ENCODE measurements around the gene USP5. TPM values are rescaled to one million over a fixed set of nuclear protein-coding genes. Genes with fewer than 3 reads are reported as not detected.

Gene USP5
- total RNA-seq, 1 donor from 2014 or later = 110 TPM

- ATAC-seq (ENCODE audit: low read depth) (no peak), DNase-seq (no peak)
- H3K27ac Mint-ChIP-seq = no peak overlapping the region
- ChIA-PET POLR2A (no interaction called here), CTCF (no interaction called here)
- no peaks in the 10 kb centered on the region for H3K36me3 Mint-ChIP-seq (ENCODE audit: low read depth)
- peaks cover 16% of the 10 kb centered on the region for H3K4me1 Mint-ChIP-seq
- H3K27me3 Mint-ChIP-seq = peaks cover 31% of the 10 kb centered on the region
- H3K9me3 Mint-ChIP-seq = no peaks in the 10 kb centered on the region
- intact Hi-C loops (cut with micrococcal nuclease) = no loop called here
- no peak for TF ChIP-seq CTCF (IDR thresholded peaks at IDR 0.05)
- no peak overlapping the region for H3K4me3 Mint-ChIP-seq
Measured at GRCh38 chr12:6819106-6820030, 32.6 kb upstream of the USP5 start.

- Mint-ChIP-seq H3K4me3 (no peak overlapping the region), H3K4me1 (peaks cover 16% of the 10 kb centered on the region), H3K27ac (no peak overlapping the region), H3K36me3 (ENCODE audit: low read depth) (no peaks in the 10 kb centered on the region), H3K9me3 (no peaks in the 10 kb centered on the region), H3K27me3 (peaks cover 38% of the 10 kb centered on the region)
- no peak for DNase-seq
- TF ChIP-seq CTCF (IDR thresholded peaks at IDR 0.05) = no peak
- POLR2A ChIA-PET = interaction anchor here (0.5 kb wide), 1 partner anchor 97 kb away, joined by 15 read pairs; no protein-coding TSS in a partner anchor
- CTCF ChIA-PET = interaction anchor here (0.8 to 1.5 kb wide), 2 partner anchors 13 to 27 kb away, joined by 3 to 4 read pairs; no protein-coding TSS in a partner anchor
- intact Hi-C loops (cut with micrococcal nuclease) = no loop called here
- ATAC-seq (ENCODE audit: low read depth) = no peak
Measured at GRCh38 chr12:6820166-6820565, 31.8 kb upstream of the USP5 start.

GRCh38 chr12:6821591-6822425 is 30.1 kb upstream of the USP5 start, which contains the start of gene GPR162:
TSS of gene GPR162 (plus strand) at chr12:6821821. CDS start at chr12:6823899, 2,078 bp downstream.
- POLR2A ChIA-PET = interaction anchor here (0.7 kb wide), 1 partner anchor 143 kb away, joined by 3 read pairs; no protein-coding TSS in a partner anchor
- Mint-ChIP-seq H3K36me3 (ENCODE audit: low read depth) (no peaks in the 10 kb centered on the region), H3K9me3 (no peaks in the 10 kb centered on the region), H3K4me1 (peaks cover 16% of the 10 kb centered on the region), H3K27me3 (peaks cover 54% of the 10 kb centered on the region), H3K27ac (no peak within 1 kb of the TSS), H3K4me3 (no peak within 1 kb of the TSS)
- DNase-seq (no peak), ATAC-seq (ENCODE audit: low read depth) (no peak)
- CTCF ChIA-PET = interaction anchor here (1.5 kb wide), 1 partner anchor 12 kb away, joined by 4 read pairs; no protein-coding TSS in a partner anchor
- TF ChIP-seq CTCF (IDR thresholded peaks at IDR 0.05) = no peak
- intact Hi-C loops (cut with micrococcal nuclease) = loop anchor here (1.0 kb wide), 1 partner anchor 215 kb away; the partner anchor contains the start of gene CHD4

- no peaks in the 10 kb centered on the region for H3K9me3 Mint-ChIP-seq
- H3K36me3 Mint-ChIP-seq (ENCODE audit: low read depth) = no peaks in the 10 kb centered on the region
- peaks cover 20% of the 10 kb centered on the region for H3K4me1 Mint-ChIP-seq
- H3K27ac Mint-ChIP-seq = no peak overlapping the region
- POLR2A ChIA-PET = no interaction called here
- intact Hi-C loops (cut with micrococcal nuclease) = no loop called here
- TF ChIP-seq CTCF (IDR thresholded peaks at IDR 0.05) = no peak
- ATAC-seq (ENCODE audit: low read depth) (no peak), DNase-seq (no peak)
- peaks cover 61% of the 10 kb centered on the region for H3K27me3 Mint-ChIP-seq
- CTCF ChIA-PET = no interaction called here
- H3K4me3 Mint-ChIP-seq = no peak overlapping the region
Measured at GRCh38 chr12:6822426-6823135, 29.4 kb upstream of the USP5 start.

Data from activated B cell treated with CpG ODN at 0.5 μM for 24 hours (primary cell).